Endothelial cell of umbilical vein (primary cell): ENCODE measurements around the gene EXD3. TPM values are rescaled to one million over a fixed set of nuclear protein-coding genes. Genes with fewer than 3 reads are reported as not detected.

Experiments
- BruUV-seq: library from RNA; stranded (reverse); fragments of 400-500 nt; replicated peaks from 2 replicates; lab custom pipeline; 2021; lab: Mats Ljungman, UMichigan
- CTCF ChIA-PET: fragments of 300-600, 350-600 bp; sonication (Branson Sonifier 250); formaldehyde crosslinking; loops from one replicate; lab custom pipeline; 2021; ENCODE audit warnings: antibody characterized with exemption, inconsistent platforms; lab: Charles Lee
- POLR2A ChIA-PET: fragments of 300-600, 350-600 bp; sonication (Branson Sonifier 250); formaldehyde crosslinking; loops from one replicate; lab custom pipeline; 2021; ENCODE audit warnings: antibody characterized with exemption, inconsistent platforms; lab: Charles Lee
- DNase-seq: peaks from one replicate; pipeline ENCODE4 v3.0.0-alpha.2; 2011; ENCODE audit warnings: low read depth, low spot score
- FAIRE-seq: peaks from 2 replicates; lab custom pipeline; 2011; peaks lifted over from hg19 to GRCh38; lab: Jason Lieb, UNC
- H2AFZ ChIP-seq: 2 replicates; pipeline ENCODE4 v1.6.0; 2012; ENCODE audit warnings: low read depth, low read length, control low read depth, inconsistent platforms
- H3K27ac ChIP-seq: 2 replicates; pipeline ENCODE4 v1.5.1; 2011; ENCODE audit warnings: low read depth, mild to moderate bottlenecking, control low read depth, low read length, moderate library complexity; ENCODE audit not compliant: insufficient read depth
- H3K27me3 ChIP-seq, 2 experiments: 2 replicates each; pipeline versions ENCODE4 v1.6.0 to v1.6.1; 2011; ENCODE audit warnings: low read length in 2 of 2, mixed read lengths in 1 of 2; ENCODE audit not compliant: control insufficient read depth in 2 of 2, insufficient read depth in 2 of 2
- H3K36me3 ChIP-seq, 2 experiments: 2 replicates in 1 of 2; 3 replicates in 1 of 2; pipeline ENCODE4 v1.5.1; 2011; ENCODE audit warnings: low read length in 2 of 2, mild to moderate bottlenecking in 1 of 2, moderate library complexity in 1 of 2; ENCODE audit not compliant: control insufficient read depth in 2 of 2, insufficient read depth in 2 of 2; ENCODE audit errors: extremely low read depth in 1 of 2
- H3K4me1 ChIP-seq: 3 replicates; pipeline ENCODE4 v1.5.1; 2011; ENCODE audit warnings: mild to moderate bottlenecking, low read length; ENCODE audit not compliant: control insufficient read depth, insufficient read depth; ENCODE audit errors: extremely low read depth
- H3K4me2 ChIP-seq: 2 replicates; pipeline ENCODE4 v1.6.1; 2011; ENCODE audit warnings: low read length, control low read depth, mixed read lengths; ENCODE audit not compliant: insufficient read depth
- H3K4me3 ChIP-seq, 3 experiments: fragments of 200-600 bp in 1 of 3; sonication (generic), shearing (Covaris generic) in 1 of 3; replicated peaks in 1 of 3; 2 replicates each; pipeline ENCODE4 v1.5.1; 2011 to 2016; ENCODE audit warnings: control low read depth in 3 of 3, low read length in 3 of 3, mild to moderate bottlenecking in 2 of 3, inconsistent platforms in 1 of 3, low read depth in 1 of 3, moderate library complexity in 1 of 3; ENCODE audit not compliant: insufficient read depth in 1 of 3
- H3K79me2 ChIP-seq: 2 replicates; pipeline ENCODE4 v1.6.0; 2012; ENCODE audit warnings: low read length, inconsistent platforms; ENCODE audit not compliant: control insufficient read depth, insufficient read depth
- H3K9ac ChIP-seq: replicated peaks from 2 replicates; pipeline ENCODE3; 2011; ENCODE audit warnings: low read length, control low read depth; ENCODE audit not compliant: insufficient read depth; ENCODE audit errors: extremely low read depth
- H3K9me1 ChIP-seq: replicated peaks from 3 replicates; pipeline ENCODE4 v1.6.0; 2011; ENCODE audit warnings: mild to moderate bottlenecking, low read length; ENCODE audit not compliant: control insufficient read depth, insufficient read depth; ENCODE audit errors: extremely low read depth
- H3K9me3 ChIP-seq: replicated peaks from 2 replicates; pipeline ENCODE4 v1.5.1; 2012; ENCODE audit warnings: low read length, inconsistent platforms; ENCODE audit not compliant: control insufficient read depth, insufficient read depth
- H4K20me1 ChIP-seq: replicated peaks from 2 replicates; pipeline ENCODE3; 2011; ENCODE audit warnings: mild to moderate bottlenecking, low read length; ENCODE audit not compliant: control insufficient read depth, insufficient read depth; ENCODE audit errors: extremely low read depth
- EZH2 ChIP-seq: IDR thresholded peaks from 2 replicates; pipeline ENCODE4 v1.6.1; 2012; ENCODE audit warnings: borderline replicate concordance, low read depth, mild to moderate bottlenecking, moderate library complexity, low read length, inconsistent platforms; ENCODE audit not compliant: severe bottlenecking
- FOS ChIP-seq: IDR thresholded peaks from 2 replicates; pipeline ENCODE4 v1.6.1; 2011; ENCODE audit warnings: mild to moderate bottlenecking, low read length, moderate library complexity, borderline replicate concordance; ENCODE audit not compliant: insufficient read depth
- GATA2 ChIP-seq: IDR thresholded peaks from 2 replicates; pipeline ENCODE4 v1.7.0; 2011; ENCODE audit warnings: low read depth, mild to moderate bottlenecking, moderate library complexity, mixed read lengths, low read length; ENCODE audit not compliant: insufficient read length, insufficient read depth
- JUN ChIP-seq: IDR thresholded peaks from 2 replicates; pipeline ENCODE4 v1.6.1; 2011; ENCODE audit warnings: borderline replicate concordance, low read depth; ENCODE audit not compliant: insufficient read length, insufficient read depth
- MYC ChIP-seq: IDR thresholded peaks from one replicate; pipeline ENCODE4 v1.6.1; 2011; ENCODE audit warnings: mild to moderate bottlenecking, low read depth, low read length
- POLR2A ChIP-seq: IDR thresholded peaks from 2 replicates; pipeline ENCODE4 v1.6.1; 2012; ENCODE audit warnings: low read depth, mild to moderate bottlenecking, control low read depth, low read length
- POLR2AphosphoS5 ChIP-seq: IDR thresholded peaks from 2 replicates; pipeline ENCODE4 v1.6.1; 2012; ENCODE audit warnings: low read depth, mild to moderate bottlenecking, control low read depth, low read length, moderate library complexity; ENCODE audit not compliant: insufficient read depth
- dilution Hi-C: fragments of 300-500 bp; cut with MboI; formaldehyde crosslinking; loops from one replicate; pipeline ENCODE4 v1.15.0; 2019; ENCODE audit warnings: low sequenced_read_pairs; ENCODE audit not compliant: extremely low pct_ligation_motif_present
- intact Hi-C: fragments of 100-400 bp; cut with micrococcal nuclease; formaldehyde crosslinking; loops from one replicate; pipeline ENCODE4 v1.10.0; 2022
- polyA plus RNA-seq, 4 experiments: library from polyadenylated mRNA; depleted of rRNA in 3 of 4; stranded (reverse) in 3 of 4; unstranded in 1 of 4; fragments of >200 nt; gene quantifications; 2 replicates each; pipeline versions ENCODE4 v1.2.1 to v1.2.3, GENCODE V29; 2011 to 2012; ENCODE audit warnings: missing spikeins in 1 of 4
- total RNA-seq: library from RNA; stranded (reverse); gene quantifications from 2 replicates; pipeline ENCODE4 v1.2.3, GENCODE V29; 2021
- TF ChIP-seq, protein P1 (sequence below), 2 donors: IDR thresholded peaks; 1 replicate in 1 of 2; 2 replicates in 1 of 2; pipeline ENCODE4 v1.5.1; 2011; ENCODE audit warnings: low read length in 2 of 2, mild to moderate bottlenecking in 2 of 2, moderate library complexity in 2 of 2, control low read depth in 1 of 2, inconsistent platforms in 1 of 2, low read depth in 1 of 2; ENCODE audit not compliant: insufficient read depth in 1 of 2; ENCODE audit errors: extremely low read depth in 1 of 2
- TF ChIP-seq, protein P2 (sequence below): IDR thresholded peaks from 2 replicates; pipeline ENCODE4 v1.6.1; 2011; ENCODE audit not compliant: insufficient read depth, insufficient read length

Gene EXD3
- total and polyA plus RNA-seq, 2 donors (not counting 3 experiments of a cell fraction or from before 2014, with no cell fraction given) = 17.7 to 30.3 TPM

DNA sequence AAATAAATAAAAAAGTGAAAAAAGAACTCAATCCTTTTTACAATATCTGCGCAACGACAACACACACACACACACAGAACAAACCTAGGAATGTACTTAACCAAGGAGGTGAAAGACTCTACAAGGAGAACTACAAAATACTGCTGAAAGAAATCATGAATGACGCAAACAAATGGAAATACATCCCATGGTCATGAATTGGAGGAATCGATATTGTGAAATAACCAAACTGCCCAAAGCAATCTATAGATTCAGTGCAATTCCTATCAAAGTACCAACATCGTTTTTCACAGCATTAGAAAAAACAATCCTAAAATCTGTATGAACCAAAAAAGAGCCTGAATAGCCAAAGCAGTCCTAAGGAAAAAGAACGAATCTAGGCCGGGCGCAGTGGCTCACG, 91.0 kb downstream of the EXD3 start:
- DNase-seq (no peak), FAIRE-seq (no peak)
- Histone ChIP-seq H3K9me1 (no peaks in the 10 kb centered on the region), H3K36me3 (no peaks in the 10 kb centered on the region), H3K4me3 (no peak overlapping the region), H4K20me1 (no peaks in the 10 kb centered on the region), H3K27ac (no peak overlapping the region), H3K9me3 (no peaks in the 10 kb centered on the region), H2AFZ (no peak overlapping the region), H3K27me3 (peaks cover 2 to 4% of the 10 kb centered on the region in 2 experiments), H3K9ac (no peak overlapping the region), H3K4me2 (no peak overlapping the region), H3K4me1 (no peaks in the 10 kb centered on the region), H3K79me2 (no peaks in the 10 kb centered on the region)
- ChIA-PET CTCF (no interaction called here), POLR2A (no interaction called here)
- dilution Hi-C loops = no loop called here
- intact Hi-C loops = loop anchor here (10.0 kb wide), 1 partner anchor 723 kb away; no protein-coding TSS in a partner anchor
- no TSS peak for BruUV-seq
- TF ChIP-seq POLR2A (no peak), JUN (no peak), EZH2 (no peak), MYC (no peak), FOS (no peak)
- TF ChIP-seq, protein P1, sequence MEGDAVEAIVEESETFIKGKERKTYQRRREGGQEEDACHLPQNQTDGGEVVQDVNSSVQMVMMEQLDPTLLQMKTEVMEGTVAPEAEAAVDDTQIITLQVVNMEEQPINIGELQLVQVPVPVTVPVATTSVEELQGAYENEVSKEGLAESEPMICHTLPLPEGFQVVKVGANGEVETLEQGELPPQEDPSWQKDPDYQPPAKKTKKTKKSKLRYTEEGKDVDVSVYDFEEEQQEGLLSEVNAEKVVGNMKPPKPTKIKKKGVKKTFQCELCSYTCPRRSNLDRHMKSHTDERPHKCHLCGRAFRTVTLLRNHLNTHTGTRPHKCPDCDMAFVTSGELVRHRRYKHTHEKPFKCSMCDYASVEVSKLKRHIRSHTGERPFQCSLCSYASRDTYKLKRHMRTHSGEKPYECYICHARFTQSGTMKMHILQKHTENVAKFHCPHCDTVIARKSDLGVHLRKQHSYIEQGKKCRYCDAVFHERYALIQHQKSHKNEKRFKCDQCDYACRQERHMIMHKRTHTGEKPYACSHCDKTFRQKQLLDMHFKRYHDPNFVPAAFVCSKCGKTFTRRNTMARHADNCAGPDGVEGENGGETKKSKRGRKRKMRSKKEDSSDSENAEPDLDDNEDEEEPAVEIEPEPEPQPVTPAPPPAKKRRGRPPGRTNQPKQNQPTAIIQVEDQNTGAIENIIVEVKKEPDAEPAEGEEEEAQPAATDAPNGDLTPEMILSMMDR (IDR thresholded peaks at IDR 0.05; ENCODE audit: extremely low read depth in 1 of 2, insufficient read depth in 1 of 2, low read depth in 1 of 2, low read length in 2 of 2) = no peak

DNA sequence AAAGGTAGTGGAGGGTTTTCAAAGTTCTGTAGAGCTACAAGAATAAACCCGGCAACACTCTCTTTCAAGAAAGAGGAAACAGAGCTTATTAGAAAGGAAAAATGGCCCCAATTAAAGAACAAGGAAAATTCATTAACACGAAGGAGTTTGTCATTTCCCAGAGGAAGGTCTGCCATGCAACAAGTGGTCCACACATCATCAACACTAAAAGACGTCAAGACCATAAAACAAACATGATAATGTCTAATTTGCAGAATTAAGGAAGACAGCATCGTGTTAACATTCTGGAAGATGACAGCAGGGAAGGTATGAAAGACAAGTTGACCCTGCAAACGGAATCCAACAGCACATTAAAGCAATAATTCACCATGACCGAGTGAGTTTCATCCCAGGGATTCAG, 92.3 kb downstream of the EXD3 start:
- ChIA-PET POLR2A (no interaction called here), CTCF (interaction anchor here (0.6 to 1.2 kb wide), 2 partner anchors 11 to 32 kb away, joined by 3 to 5 read pairs; no protein-coding TSS in a partner anchor)
- Histone ChIP-seq H3K9ac (no peak overlapping the region), H3K9me3 (no peaks in the 10 kb centered on the region), H3K27ac (no peak overlapping the region), H3K27me3 (peaks cover 2 to 4% of the 10 kb centered on the region in 2 experiments), H2AFZ (no peak overlapping the region), H4K20me1 (no peaks in the 10 kb centered on the region), H3K4me3 (no peak overlapping the region), H3K4me1 (no peaks in the 10 kb centered on the region), H3K4me2 (no peak overlapping the region), H3K36me3 (no peaks in the 10 kb centered on the region), H3K9me1 (no peaks in the 10 kb centered on the region), H3K79me2 (no peaks in the 10 kb centered on the region)
- intact Hi-C loops (loop anchor here (10.0 kb wide), 1 partner anchor 724 kb away; no protein-coding TSS in a partner anchor), dilution Hi-C loops (no loop called here)
- TF ChIP-seq JUN (no peak), EZH2 (no peak), GATA2 (no peak), MYC (no peak), POLR2AphosphoS5 (no peak)
- TF ChIP-seq, protein P1 (IDR thresholded peaks at IDR 0.05; ENCODE audit: extremely low read depth in 1 of 2, insufficient read depth in 1 of 2, low read depth in 1 of 2, low read length in 2 of 2) = no peak
- TF ChIP-seq, protein P2, sequence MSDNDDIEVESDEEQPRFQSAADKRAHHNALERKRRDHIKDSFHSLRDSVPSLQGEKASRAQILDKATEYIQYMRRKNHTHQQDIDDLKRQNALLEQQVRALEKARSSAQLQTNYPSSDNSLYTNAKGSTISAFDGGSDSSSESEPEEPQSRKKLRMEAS = no peak
- DNase-seq (no peak), FAIRE-seq (no peak)
- no TSS peak for BruUV-seq
